Stimulated activated CD8-positive, alpha-beta memory T cell treated with anti-CD3 and anti-CD28 coated beads, Interleukin-15, amount 100 ng/mL, for 24 hours (primary cell): ENCODE measurements around the gene EXOSC9.

Experiments used
- DNase-seq: peaks from one replicate; pipeline ENCODE4 v3.0.0-alpha.2; 2020; ENCODE audit warnings: low read depth

EXOSC9 gene

DNA sequence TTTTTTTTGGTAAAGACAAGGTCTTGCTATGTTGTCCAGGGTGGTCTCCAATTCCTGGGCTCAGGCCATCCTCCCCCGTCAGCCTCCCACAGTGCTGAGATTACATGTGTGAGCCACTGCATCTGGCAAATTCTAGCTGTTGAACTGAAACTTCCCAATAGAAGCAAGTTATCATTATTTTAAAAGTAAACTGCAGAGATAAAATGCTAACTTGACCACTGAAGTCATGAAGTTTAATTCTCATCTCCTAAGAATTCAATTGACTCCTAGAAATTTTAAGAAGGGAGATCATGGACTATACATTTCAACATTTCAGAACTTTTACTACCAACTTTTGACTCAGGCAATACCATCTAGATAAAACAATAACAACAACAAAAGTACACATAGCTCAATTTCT, 11.7 kb upstream of the EXOSC9 start:
- DNase-seq, result no peak

DNA sequence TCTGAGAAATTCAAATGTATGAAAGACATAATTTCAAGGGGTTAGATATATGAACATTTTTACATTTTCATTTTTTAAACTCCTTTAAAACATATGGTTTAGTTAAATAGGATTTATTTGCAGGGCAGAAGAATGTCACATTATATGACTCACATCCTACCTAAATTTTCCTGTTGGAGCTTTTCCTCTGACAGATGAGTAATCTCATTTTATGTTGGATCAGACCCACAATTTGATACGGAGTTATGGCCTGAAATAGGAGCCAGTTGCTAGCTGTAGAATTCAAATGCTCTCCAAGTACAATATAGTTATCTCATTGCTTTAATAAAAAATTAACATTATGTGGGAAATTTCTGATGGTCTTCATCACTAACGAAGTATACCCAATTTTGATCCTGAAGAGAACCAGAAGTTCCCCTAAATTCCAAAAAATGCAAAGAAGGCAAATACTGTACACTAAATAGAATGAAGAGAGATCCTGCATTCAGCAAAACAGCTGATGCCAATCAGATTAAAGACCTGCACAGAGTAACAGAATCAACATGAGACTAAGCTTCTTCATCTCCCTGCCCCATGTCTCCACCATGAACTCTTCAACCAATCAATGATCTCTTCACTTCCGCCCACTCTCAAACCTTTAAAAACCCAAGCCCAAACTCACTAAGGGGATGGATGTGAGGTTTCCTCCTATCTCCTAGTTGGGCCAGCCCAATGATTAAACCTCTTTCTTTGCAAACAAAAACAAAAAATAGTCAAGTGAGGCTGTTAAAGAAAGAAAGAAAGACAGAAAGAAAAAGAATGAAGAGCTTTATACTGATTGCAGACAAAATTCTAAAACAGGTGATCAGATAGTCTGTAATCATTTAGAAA, 10.9 kb upstream of the EXOSC9 start:
- DNase-seq, result no peak

DNA sequence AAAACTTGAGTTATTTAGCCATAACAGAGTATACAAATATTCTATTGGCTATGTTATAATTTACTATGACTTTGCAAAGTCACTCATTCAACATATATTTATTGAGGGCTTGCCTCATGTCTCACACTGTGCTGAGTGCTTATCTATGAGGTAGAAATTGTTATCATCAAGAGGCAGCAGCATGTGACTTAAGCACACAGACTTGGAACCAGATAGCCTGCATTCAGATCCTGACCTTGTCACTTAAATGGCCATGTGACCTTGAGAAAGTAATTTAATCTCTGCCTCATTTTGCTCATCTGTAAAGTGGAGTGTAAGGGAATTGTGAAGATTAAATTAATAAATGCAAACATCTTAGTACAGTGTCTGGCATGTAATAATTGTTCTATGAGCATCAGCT, 10.1 kb upstream of the EXOSC9 start:
- DNase-seq, result no peak

DNA sequence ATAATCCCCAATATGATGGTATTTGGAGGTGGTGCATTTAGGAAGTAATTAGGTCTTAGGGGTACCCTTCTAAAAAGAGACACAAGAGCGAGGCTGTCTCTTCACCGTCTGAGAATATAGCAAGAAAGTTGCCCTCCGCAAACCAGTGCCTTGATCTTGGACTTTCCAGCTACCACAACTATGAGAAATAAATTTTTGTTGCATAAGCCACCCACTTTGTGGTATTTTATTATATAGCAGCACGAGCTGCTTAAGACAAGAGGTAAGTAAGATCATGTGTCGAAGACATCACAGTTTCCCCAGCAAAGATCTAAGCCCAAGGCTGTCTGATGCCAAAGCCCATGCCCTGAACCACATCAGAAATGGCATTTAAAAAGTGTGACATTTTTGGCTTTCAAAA, 9.6 kb upstream of the EXOSC9 start:
- no peak for DNase-seq

DNA sequence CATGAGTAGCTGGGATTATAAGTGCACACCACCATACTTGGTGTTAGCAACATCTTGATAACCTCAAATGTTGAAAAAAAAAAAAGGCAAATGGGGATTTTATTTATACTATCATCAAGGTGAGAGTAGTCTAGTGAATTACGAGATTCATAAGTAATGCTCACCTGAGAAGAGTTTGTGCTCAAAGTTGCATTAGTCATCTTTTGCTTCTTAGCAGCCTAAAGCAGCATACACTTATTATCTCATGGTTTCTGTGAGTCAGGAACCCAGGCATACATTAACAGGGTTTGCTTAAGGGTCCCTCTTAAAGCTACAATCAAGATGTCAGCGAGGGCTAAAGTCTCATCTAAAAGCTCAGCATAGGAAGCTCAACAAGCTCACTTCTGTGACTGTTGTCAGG, 8.2 kb upstream of the EXOSC9 start:
- DNase-seq, result no peak

DNA sequence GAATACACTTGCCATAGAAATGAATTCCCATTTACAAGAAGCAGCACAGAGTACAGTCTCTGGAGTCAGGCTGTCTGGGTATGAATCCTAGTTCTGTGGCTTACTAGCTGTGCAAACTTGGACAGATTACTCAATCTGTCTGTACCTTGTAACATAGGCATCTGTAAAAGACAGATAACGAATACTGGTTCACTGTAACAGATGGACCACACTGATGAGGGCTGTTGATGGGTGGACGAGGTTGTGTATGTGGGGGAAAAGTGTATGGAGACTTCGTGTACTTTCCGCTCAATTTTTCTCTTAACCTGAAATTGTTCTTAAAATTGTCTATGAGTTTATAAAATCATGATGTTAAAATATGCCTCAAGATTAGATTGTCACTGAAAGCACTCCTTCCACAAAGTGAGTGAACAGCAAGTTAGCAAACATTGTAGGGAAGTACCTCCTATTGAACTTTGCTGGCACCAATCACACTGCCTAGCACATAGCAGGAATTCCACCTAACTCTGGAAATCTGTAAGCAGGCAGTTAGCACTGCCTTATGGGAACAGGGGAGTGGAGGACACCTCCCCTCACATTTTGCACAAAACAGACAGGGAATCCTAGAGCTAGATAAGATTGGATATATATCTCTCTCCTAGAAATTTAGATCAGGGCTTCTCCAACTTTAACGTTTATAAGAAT, 6.5 kb upstream of the EXOSC9 start:
- no peak for DNase-seq

DNA sequence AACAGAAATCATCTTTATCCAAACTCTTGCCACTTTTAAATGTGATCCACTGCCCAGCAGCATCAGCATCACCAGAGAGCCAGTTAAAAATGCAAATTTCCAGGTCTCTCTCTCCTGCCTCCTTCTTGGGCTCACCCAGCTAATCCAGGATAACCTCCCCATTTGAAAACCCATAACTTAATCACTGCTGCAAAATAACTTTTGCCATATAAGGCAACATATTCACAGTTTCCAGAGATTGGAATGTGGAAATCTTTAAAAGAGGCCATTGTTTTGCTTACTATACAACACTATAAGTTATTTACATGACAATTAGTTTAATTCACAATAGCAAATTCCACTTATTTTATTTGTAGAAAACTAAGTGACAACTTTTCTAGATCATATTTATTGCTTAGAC, 4.8 kb upstream of the EXOSC9 start:
- DNase-seq, result no peak

DNA sequence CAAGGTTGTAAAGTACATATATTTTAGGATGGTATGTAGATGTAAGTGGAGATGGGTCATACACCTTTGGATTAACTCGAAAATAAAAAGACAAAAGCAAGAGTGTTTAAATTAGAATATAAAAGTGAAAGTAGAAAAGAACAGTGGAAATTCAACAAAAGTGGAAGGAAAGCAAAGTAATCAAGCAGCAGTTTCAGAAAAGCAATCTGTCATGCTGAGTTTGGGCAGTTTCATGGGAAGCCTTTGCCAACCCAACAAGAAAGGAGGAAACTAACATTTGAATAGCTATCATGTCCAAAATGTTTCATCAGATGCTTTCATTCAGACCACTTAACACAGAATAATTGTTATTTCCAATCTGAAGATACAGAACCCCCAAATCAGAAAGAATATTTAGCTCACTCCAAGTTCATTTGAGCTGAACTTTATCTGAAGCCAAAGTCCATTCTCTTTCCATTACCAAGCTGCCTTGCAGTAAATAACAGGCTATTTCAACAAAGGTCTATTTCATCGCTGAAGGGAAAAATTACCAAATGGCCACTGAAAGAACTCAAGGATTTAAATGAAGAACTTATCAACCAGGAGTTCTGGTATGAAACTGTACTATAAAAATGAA, 1.8 kb upstream of the EXOSC9 start:
- DNase-seq, result no peak

DNA sequence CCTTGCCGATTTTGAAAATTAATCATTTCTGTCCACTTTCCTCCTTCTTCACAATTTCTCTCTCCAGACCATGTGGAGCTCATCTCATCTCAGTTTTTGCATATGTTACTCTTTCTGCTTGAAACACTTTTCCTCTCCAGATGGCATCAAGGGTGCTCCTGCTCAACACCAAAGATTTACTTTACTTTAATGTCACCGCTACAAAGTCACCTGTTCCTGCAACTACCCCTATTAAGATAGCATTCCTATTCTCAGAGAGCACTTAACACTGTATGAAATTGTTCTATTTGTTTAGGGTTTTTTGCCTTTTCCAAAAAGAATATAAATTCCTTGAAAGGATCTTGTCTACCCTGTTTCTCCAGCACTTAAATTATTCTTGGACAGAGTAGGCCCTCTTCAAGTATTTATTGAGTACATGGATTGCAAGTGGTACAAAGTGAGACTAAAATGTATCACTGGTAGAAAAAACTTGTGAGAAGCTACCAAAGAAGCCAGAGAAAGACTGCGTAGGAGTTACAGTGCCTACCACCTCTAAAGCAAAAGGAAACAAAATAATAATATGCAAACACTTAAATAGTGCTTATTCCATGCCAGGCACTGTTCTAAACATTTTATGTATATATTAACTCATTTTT, 1.1 kb upstream of the EXOSC9 start:
- DNase-seq, result no peak

DNA sequence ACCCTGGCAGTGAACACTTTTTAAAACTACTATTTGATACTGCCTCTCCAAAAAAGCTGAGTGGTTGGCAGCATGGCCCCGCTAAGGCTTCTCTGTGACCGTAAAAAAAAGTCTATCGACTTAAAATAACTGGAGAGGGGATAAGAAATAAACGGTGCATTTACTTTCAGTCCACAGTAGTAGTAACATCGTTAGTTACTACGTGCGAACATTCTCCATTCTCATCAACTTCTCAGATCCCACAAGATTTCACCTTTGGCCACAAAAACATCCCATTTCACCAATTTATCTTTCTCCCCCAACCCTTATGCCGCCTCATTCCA, 524 bp upstream of the EXOSC9 start:
- no peak for DNase-seq

DNA sequence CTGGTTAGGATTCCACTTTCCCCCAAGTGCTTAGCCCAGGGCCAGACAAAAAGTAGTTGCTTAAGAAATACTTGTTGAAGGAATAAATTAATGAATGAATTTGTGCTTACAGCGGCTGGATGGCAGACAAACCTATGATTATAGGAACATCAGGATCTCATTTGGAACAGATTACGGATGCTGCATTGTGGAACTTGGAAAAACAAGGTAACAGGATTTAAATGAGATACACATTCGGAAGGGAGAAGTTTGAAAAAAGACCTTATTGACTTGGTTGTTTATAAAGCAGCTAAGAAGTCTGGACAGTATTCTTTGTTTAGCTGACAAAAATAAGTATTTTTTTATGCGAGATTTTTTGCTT, 572 bp downstream of the EXOSC9 start:
- no peak for DNase-seq

DNA sequence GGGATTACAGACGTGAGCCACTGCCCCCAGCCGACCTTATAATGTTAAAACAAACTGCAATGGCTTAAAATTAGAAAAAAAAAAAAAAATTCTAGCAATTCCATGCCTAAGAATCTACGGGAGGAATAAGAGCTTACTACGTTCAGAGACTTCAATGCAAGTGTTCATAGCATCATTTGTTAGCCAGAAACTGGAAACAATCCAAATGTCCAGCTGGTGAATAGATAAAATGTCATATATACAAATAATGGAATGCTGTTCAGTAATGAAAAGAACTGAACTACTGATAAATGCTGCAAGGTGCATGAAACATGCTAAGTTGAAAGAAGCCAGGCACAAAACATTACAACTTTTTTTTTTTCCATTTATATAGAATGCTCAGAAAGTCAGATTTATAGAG, 5.3 kb downstream of the EXOSC9 start:
- DNase-seq, result no peak

DNA sequence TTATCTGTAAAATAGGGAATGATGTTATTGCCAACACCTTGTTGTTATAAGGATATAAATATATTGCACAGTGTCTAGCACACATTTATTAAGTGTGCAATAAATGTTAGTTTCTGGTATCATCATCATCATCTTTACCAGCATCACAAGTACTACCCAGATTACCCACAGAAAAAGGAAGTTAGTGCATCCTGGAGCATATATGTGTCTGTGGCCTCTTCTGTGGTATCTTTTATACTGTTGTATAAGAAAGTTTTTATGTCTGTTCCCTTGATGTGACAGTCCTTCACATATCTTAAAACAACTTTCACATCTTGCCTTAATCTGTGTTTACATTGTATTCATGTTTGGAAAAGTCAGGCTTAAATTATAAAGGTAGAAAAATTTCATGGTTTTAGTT, 10.0 kb downstream of the EXOSC9 start:
- DNase-seq, result no peak

DNA sequence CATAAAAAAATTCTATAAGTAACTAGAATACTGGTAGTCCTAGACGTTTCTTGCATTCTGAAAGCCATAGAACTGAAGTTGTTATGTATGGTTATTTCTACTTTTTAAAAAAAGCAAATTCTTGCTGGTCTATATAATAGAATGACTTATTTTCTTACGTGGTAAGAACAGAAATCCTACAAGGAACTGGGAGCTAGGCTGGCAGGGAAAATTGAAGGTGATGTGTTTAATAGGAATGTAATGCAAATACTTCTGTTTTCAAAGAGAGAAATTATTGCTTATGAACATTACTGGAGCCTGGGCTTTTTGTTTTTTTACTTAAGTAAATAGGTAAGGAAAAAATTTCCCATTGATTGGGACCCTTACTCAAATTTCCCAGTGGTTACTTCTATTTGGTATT, 13.6 kb downstream of the EXOSC9 start:
- DNase-seq, result no peak

DNA sequence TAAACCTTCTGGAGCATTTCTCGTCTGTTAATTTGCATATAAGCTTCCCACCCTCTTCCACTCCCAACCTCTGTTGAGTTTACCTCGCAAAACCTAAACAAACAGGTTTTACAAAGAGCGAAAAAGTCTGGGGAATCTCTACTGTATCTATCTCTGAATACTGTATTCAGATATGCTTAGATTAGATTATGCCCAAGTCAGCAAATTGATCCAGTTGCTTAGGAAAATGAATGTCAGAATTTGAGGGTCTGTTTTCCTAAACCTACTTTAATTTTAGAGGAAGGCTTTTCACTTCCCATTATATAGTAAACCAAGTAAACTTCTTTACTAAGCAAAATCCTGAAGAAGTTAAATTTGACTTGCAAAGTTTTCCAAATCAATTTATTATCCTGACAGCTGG, 15.9 kb downstream of the EXOSC9 start:
- no peak for DNase-seq

DNA sequence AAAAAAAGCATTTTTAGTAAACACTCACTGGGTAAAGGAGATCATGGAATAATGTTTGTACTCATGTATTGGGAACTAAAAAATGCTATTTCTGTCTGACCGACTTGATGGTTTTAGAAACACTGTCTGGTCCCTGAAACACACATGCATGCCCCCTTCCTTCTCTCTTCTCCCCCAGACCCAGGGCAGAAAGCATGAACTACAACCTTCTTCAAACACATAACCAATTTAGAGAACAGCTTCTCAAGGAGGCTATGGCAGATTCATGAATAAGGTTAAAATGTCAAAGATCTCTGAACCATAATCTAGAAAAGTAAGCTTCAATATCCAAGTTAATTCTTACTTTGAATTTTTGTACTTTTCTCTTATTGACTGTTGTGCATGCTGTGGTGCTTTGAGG, 16.6 kb downstream of the EXOSC9 start:
- no peak for DNase-seq

DNA sequence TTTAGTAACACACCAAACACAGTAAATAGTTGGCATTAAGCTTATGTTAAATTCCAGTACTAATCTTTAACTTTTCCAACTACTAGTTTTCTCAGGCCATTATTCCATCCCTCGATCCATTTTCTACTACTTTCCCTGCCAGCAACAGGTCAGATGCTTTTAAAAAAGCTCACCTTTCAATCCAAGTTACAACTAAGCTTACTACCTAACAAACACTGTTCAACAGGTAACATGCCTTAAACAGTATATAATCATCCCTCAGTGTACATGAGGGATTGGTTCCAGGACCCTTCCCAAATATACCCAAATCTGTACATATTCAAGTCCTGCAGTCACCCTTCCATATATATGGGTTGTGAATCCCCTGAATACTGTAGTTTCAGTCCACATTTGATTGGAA, 17.1 kb downstream of the EXOSC9 start:
- no peak for DNase-seq

DNA sequence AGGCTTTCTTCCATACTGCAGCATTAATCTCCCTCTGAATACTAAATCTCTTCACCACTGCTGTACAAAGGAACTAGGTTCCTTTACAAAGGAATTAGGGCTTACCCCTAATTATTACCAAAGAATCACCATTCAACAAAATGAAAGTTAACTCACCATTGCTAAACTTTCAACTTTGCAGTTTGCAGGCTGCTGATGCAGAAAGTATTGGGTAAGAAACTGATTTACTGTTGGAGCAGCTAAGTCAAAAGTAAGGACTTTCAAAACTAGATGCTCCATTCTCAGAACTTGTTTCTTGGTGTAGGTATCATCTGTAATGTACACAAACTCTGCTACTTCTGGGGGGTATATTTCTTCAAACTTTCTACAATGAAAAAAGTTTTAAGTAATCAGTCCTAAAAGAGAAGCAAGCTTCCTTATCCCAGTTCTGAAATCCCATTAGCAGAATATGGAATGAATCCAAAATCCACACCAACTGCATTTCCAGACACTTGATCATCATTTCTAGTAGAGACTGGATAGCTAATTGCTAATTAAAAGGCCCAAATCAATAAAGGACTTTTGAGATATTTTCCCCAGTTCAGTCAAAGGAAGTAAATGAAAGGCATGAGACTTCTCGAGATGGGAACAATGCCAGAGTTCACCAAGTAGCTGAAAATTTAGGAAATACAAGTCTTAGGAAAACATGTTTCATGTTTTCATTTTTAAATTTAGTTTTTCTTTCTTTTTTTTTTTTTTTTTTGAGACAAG, 18.3 kb downstream of the EXOSC9 start:
- DNase-seq, result no peak

DNA sequence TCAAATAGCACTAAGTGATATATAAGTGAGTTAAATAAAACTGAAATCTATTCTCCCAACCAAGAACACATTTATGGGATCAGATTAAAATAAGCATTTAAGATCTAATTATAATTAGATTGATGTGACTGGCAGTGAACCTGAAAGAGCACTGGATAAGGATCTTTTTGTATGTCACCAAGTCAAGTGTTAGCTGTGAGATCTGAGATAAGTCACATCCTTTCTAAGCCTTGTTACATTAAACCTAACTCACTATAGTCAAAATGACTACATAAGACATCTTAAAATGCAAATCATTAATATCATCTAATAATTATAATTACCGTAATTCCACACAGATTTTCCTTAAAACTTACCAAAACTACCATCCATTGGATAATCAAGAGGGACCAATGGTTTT, 20.9 kb downstream of the EXOSC9 start:
- DNase-seq, result no peak

DNA sequence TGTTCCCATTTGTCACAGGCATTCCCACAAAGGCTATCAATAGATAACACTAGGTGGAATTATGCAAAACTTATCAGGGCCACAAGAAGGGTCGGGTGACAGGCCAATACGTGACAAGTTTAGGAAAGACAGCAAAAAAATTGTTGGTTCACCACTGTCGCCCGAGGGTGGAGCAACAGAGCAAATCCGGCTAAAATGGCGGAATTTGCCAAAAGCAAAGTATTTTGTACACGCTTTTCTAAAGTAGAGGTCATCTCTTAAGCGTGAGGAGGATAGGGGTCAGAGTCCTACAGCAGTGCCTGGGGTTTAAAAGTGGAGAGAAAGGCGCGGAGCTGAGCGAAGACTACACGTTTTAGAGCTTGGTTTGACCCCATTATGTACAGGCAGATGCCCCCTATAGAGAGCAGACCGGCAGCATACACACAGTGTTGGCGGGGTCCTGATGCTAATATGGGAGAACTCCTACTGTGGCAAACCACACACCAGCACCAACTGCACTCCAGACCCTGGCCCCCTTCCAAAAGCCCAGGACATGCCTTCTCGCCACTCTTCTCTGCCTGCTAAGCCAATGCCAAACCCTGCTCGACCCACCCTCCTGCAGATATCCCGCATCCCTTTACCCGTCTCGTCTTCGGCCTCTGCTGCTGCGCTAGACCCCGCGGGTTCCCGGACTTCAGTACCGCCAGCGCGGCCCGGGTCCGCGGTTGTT, 21.8 kb downstream of the EXOSC9 start:
- no peak for DNase-seq

DNA sequence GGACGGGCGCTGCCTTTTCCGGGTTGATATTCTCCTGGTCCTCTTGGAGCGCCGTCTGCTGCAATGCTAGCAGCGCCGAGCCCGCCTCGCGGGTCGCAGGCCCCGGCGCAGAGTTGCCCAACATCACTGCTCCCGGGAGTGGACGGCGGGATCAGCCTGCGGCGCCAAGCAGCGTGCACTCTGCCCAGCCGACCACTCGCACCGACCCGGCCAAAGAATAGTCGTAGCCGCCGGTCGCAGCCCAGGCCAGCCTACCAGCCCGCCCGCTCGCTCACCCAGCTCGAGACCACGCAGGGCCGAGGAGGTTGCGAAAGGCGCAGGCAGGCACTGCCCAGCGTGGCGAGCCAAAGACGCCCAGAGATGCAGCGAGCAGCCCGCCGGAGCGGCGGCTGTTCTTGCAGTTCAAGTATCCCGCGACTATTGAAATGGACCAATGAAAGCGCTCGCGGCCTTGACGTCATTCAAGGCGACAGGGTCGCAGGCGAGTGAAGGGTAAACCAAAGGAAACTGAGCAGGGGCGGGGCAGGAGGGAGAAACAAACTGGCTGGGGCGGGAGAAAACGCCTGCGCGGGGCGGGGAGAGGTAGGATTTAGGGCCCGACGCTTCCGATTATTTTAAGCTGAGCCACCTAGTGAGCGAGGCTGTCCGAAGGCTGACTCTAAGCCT, 22.5 kb downstream of the EXOSC9 start, which contains the start of gene CCNA2:
CCNA2 (minus strand) TSS at position 379 of the 666 bp plus-strand sequence; CDS start at position 124, 255 bp downstream.
- DNase-seq, result peak; percentile 90
